Osteoblast (primary cell): ENCODE measurements around the gene LRRIQ1. TPM values are rescaled to one million over a fixed set of nuclear protein-coding genes. Genes with fewer than 3 reads are reported as not detected.

Experiments
- DNase-seq: peaks from one replicate; pipeline ENCODE4 v3.0.0; 2011; ENCODE audit warnings: low spot score, mixed read lengths; ENCODE audit not compliant: insufficient read length; ENCODE audit errors: missing footprints
- H2AFZ ChIP-seq: 2 replicates; pipeline ENCODE4 v1.6.0; 2011; ENCODE audit warnings: mild to moderate bottlenecking, low read length
- H3K27ac ChIP-seq: 2 replicates; pipeline ENCODE4 v1.5.1; 2011; ENCODE audit warnings: mild to moderate bottlenecking, low read depth, low read length, moderate library complexity
- H3K27me3 ChIP-seq: 2 replicates; pipeline ENCODE4 v1.6.0; 2012; ENCODE audit warnings: mild to moderate bottlenecking, control low read depth, inconsistent platforms, low read length, moderate library complexity; ENCODE audit not compliant: insufficient read depth
- H3K36me3 ChIP-seq: 2 replicates; pipeline ENCODE4 v1.5.1; 2011; ENCODE audit warnings: mild to moderate bottlenecking, low read length, control low read depth, moderate library complexity; ENCODE audit not compliant: insufficient read depth
- H3K4me1 ChIP-seq: 2 replicates; pipeline ENCODE4 v1.5.1; 2011; ENCODE audit warnings: mild to moderate bottlenecking, low read length, control low read depth, moderate library complexity; ENCODE audit not compliant: insufficient read depth
- H3K4me2 ChIP-seq: 2 replicates; pipeline ENCODE4 v1.6.0; 2011; ENCODE audit warnings: mild to moderate bottlenecking, low read length; ENCODE audit not compliant: insufficient read depth
- H3K4me3 ChIP-seq: fragments of 200-600 bp; sonication (generic); 3 replicates; pipeline ENCODE4 v1.5.1; 2012; ENCODE audit warnings: mild to moderate bottlenecking, low read length, inconsistent platforms; ENCODE audit not compliant: insufficient read depth
- H3K79me2 ChIP-seq: 2 replicates; pipeline ENCODE4 v1.6.0; 2012; ENCODE audit warnings: mild to moderate bottlenecking, low read length, control low read depth, inconsistent platforms; ENCODE audit not compliant: insufficient read depth
- H3K9me3 ChIP-seq: 2 replicates; pipeline ENCODE4 v1.5.1; 2011; ENCODE audit warnings: low read depth, low read length, control low read depth
- H4K20me1 ChIP-seq: 2 replicates; pipeline ENCODE4 v1.6.0; 2012; ENCODE audit warnings: mild to moderate bottlenecking, low read length, control low read depth; ENCODE audit not compliant: insufficient read depth
- CTCF ChIP-seq: IDR thresholded peaks from 2 replicates; pipeline ENCODE4 v1.5.1; 2011; ENCODE audit warnings: mild to moderate bottlenecking, low read depth, low read length, moderate library complexity; ENCODE audit errors: extremely low read depth
- total RNA-seq: library from RNA; depleted of rRNA; stranded (reverse); fragments of >200 nt; gene quantifications from 2 replicates; pipeline ENCODE4 v1.2.3, GENCODE V29; 2012

LRRIQ1 gene
- total RNA-seq, 1 donor, result not detected

GRCh38 chr12:85283560-85283959 is 247.4 kb downstream of the LRRIQ1 start:
- Histone ChIP-seq H2AFZ (no peak overlapping the region), H3K79me2 (no peaks in the 10 kb centered on the region), H3K4me2 (no peak overlapping the region), H3K4me3 (no peak overlapping the region), H3K27me3 (peaks cover 19% of the 10 kb centered on the region), H3K36me3 (no peaks in the 10 kb centered on the region), H4K20me1 (no peaks in the 10 kb centered on the region), H3K4me1 (no peaks in the 10 kb centered on the region), H3K27ac (no peak overlapping the region), H3K9me3 (no peaks in the 10 kb centered on the region)
- DNase-seq, result no peak
- no peak for TF ChIP-seq CTCF

Other genes starting within 250 kb of the LRRIQ1 start
- gene SLC6A15, start 123.6 kb upstream of the LRRIQ1 start, total RNA-seq, result under 0.01 TPM in 1 of 2 replicates, not detected in the other
- gene TSPAN19, start 74 bp upstream of the LRRIQ1 start, total RNA-seq, result not detected in 2 replicates
- not detected in 2 replicates for gene ALX1, start 243.9 kb downstream of the LRRIQ1 start, total RNA-seq